LNCAP (cell line): ENCODE data around the gene DNER.

Source experiments
- TF ChIP-seq, protein P1 (sequence below): fragments of 450-650 bp; IDR thresholded peaks from 2 replicates; pipeline ENCODE4 v1.5.1; 2017; ENCODE audit warnings: mild to moderate bottlenecking

The DNER gene

DNA sequence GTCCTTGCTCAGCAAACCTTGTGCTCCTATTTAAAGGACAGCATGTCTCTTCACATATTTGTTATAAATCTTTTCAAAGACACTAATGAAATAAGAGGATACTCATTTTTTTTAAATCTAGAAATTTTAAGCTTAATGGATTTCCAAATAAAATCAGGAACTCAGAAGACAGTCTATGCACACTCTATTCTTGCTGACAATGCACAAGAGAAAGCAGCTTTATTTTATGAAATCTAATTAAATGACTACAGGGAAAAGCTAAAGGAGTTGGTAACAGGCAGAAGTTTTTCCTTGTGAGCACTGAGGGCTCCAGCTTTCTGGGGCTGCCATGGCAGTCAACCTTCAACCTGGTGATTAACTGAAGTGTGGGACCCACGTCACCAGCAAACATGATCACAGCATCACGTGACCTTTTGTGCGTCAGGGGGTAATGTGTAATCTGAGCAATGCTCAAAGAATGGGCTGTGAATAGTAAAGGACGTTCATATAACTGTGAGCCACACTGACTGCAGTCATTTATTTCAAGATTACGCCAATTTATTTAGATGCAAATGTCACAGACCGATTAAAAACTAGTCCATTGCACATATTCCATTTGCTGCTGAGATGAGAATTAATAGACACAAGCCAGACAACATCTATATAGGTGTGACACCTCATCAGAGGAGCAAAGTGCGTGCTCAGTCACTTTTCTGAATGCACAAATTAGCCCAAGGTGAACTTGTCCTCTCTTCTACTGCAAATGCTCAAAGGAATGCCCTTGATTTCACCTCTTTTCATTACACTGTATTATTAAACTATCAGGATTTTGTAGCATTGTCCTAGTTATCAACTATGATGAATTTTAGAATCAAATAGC lies 11.6 kb upstream of the DNER start:
- TF ChIP-seq, protein P1, sequence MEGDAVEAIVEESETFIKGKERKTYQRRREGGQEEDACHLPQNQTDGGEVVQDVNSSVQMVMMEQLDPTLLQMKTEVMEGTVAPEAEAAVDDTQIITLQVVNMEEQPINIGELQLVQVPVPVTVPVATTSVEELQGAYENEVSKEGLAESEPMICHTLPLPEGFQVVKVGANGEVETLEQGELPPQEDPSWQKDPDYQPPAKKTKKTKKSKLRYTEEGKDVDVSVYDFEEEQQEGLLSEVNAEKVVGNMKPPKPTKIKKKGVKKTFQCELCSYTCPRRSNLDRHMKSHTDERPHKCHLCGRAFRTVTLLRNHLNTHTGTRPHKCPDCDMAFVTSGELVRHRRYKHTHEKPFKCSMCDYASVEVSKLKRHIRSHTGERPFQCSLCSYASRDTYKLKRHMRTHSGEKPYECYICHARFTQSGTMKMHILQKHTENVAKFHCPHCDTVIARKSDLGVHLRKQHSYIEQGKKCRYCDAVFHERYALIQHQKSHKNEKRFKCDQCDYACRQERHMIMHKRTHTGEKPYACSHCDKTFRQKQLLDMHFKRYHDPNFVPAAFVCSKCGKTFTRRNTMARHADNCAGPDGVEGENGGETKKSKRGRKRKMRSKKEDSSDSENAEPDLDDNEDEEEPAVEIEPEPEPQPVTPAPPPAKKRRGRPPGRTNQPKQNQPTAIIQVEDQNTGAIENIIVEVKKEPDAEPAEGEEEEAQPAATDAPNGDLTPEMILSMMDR, result no peak

DNA sequence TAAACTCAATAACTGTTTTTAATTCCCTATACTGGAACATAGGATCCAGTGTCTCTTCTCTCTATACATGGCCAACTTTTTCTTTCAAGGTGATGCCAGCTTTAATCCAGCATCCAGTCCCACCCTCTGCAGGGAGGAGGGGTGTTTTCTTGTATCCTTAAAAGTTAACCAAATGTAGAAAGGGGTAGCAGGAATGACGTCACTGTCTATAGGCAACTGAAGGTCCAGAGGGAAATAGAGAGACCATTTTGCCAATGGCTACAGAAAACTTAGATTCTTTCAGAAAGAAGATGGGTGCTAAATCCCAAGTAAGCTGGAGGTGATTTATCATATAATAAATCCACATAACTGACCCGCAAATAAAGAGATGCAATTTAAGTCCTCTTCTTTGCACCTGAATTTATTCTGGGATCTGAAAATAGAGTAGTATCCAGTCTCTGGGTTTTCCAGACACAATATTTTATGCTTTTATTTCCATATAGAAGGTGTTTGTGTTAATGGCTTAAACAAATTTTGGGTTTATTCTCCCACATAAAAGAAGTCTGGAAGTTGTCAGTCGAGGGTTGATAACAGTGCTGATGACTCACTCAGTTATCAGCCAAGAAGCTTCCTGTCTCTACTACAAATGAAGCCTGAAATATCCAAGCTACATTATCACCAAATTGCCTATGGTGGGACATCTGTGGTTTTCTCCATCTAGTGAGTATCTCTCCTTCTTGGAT lies 5.7 kb upstream of the DNER start:
- TF ChIP-seq, protein P1, result no peak

DNA sequence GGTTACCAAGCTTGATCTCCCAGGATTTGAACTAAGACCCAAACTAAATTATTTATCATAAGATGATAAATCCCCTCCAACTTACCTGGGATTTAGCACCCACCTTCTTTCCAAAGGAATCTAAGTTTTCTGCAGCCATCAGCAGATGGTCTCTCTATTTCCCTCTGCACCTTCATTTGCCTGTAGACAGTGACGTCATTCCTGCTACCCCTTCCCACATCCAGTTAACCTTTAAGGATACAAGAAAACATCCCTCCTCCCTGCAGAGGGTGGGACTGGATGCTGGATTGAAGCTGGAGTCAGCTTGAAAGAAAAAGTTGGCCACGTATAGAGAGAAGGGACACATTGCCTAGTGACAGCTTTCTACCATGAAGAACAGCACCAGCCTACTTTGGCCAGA lies 3.7 kb upstream of the DNER start:
- TF ChIP-seq, protein P1, result no peak

DNA sequence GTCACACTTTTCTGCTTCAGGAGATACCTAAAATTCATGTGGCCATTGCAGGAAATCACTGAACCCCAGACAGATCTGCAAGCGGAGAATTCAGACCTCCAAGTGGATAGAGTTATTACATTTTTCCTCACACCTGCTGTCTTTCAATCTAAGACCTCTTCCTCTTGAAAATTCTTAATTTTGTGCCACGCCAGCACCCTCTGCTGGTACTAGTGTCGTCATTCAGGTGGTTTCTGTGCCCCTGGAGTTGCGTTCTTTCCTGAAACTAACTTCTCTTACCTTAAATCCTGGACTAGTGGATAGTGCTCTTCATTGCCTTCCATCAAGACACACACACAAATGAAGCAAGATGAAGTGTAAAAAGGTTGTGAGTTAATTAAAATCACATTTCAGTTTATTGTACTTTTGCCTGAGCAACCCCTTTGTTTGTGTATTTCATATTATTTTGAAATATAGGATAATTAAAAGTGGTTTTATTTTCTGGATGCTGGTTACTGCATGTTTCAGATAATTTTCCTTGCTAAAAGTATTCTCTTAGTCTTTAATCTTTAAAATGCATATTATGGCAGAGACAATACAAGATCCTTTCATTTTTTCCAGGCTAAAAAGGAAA lies 1.6 kb upstream of the DNER start:
- TF ChIP-seq, protein P1, result peak; percentile 55

DNA sequence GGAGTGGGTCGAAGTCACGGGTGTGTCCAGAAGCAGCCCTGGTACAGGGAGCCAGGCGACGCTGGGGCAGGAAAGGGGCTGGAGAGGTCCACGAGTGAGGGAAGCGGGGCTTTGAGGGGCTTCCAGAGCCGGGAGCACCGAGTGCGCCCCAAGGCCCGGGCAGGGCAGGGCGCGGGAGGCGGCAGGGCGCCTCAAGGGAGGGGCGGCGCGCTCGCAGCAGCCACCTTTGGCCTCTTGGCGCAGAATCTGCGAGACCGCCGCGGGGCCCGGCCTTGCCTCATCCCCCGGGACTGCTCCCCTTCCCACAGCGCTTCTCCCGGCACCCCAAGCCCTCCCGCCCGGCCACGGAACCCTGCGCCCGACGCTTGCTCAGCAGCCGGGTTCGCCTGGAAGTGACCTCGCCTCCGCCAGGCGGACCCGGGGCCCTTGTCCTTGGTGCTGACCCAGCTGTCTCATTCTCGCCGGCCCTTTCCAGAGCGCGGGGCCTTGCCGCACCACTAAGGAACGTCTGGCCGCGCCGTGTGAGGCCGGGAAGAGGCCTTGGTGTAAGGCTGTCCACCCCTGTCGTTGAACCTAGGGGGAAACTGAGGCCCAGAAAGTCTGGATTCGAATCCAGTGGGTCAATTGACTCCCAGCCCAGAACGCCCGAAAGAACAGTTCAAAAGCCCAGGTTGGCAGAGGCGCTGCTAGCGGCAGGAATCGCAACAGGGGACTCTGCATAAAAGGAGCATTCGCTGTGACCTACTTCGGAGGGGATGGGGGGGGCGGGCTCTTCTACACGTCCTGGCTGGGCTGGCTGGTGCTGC lies 584 bp upstream of the DNER start:
- TF ChIP-seq, protein P1, result no peak

DNA sequence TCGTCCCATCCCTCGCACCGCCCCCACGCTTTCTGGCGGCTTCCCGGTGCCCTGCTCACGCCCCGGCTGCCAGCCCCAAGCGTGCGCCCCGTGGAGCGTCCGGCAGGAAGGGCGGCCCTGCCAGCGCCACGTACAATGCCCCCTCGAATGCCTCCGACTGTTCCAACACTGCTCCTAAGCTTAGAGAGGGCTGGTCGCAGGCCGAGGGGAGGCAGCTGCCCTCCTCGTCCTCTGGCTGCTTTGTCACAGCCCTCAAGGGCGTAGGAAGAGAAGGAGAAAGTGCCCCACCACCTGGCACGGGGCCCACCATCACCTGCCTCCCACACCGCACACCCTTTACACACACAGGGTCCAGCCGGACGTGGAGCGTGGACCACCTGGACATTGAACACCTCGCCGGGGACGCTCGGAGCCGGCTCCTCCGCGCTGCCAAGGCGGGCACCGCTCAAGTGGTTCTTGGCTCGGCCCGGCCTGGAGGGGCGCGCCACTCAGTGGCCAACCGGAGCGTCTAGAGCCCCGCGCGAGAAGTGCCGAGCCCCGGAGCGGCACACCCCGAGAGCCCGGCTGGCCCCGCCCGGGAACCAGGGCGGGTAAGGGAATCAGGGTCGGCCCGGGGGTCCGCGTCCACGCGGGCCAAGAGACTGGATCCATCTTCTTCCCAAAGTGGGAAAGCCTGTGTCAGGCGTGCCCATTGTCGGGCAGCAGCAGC lies 830 bp downstream of the DNER start:
- TF ChIP-seq, protein P1, result no peak
